Uterus (tissue), 2 donors: ENCODE data around the gene SP3.

Experiments used
- POLR2A ChIP-seq, 2 donors: fragments of 450-650 bp; IDR thresholded peaks; one replicate each; pipeline ENCODE4 v1.6.1; 2016; ENCODE audit warnings: antibody characterized with exemption in 2 of 2, mild to moderate bottlenecking in 1 of 2, moderate library complexity in 1 of 2
- TF ChIP-seq, protein P1 (sequence below), 4 experiments: fragments of 200-600 bp in 2 of 4; fragments of 450-650 bp in 2 of 4; sonication (generic) in 2 of 4; IDR thresholded peaks; one replicate each; pipeline ENCODE4 v1.5.1; 2016 to 2019; ENCODE audit warnings: antibody characterized with exemption in 4 of 4, mild to moderate bottlenecking in 2 of 4, moderate library complexity in 1 of 4

DNA sequence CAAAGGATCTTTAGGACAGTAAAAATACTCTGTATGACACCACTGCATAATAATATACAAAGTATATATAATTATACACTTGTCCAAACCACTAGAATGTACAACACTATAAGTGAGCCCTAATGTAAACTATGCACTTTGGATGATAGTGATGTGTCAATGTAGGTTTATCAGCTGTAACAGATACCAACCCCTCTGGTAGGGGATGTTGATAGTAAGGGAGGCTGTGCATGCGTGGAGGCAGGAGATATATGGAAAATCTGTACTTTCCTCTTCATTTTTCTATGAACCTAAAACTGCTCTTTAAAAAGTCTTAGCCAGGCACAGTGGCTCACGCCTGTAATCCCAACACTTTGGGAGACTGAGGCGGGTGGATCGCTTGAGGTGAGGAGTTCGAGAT, 37.5 kb upstream of the SP3 start:
- no peak for TF ChIP-seq POLR2A (IDR thresholded peaks at IDR 0.05)
- TF ChIP-seq, protein P1, sequence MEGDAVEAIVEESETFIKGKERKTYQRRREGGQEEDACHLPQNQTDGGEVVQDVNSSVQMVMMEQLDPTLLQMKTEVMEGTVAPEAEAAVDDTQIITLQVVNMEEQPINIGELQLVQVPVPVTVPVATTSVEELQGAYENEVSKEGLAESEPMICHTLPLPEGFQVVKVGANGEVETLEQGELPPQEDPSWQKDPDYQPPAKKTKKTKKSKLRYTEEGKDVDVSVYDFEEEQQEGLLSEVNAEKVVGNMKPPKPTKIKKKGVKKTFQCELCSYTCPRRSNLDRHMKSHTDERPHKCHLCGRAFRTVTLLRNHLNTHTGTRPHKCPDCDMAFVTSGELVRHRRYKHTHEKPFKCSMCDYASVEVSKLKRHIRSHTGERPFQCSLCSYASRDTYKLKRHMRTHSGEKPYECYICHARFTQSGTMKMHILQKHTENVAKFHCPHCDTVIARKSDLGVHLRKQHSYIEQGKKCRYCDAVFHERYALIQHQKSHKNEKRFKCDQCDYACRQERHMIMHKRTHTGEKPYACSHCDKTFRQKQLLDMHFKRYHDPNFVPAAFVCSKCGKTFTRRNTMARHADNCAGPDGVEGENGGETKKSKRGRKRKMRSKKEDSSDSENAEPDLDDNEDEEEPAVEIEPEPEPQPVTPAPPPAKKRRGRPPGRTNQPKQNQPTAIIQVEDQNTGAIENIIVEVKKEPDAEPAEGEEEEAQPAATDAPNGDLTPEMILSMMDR (IDR thresholded peaks at IDR 0.05), result no peak
